ENCODE results near the gene MLYCD.

Gene MLYCD

DNA sequence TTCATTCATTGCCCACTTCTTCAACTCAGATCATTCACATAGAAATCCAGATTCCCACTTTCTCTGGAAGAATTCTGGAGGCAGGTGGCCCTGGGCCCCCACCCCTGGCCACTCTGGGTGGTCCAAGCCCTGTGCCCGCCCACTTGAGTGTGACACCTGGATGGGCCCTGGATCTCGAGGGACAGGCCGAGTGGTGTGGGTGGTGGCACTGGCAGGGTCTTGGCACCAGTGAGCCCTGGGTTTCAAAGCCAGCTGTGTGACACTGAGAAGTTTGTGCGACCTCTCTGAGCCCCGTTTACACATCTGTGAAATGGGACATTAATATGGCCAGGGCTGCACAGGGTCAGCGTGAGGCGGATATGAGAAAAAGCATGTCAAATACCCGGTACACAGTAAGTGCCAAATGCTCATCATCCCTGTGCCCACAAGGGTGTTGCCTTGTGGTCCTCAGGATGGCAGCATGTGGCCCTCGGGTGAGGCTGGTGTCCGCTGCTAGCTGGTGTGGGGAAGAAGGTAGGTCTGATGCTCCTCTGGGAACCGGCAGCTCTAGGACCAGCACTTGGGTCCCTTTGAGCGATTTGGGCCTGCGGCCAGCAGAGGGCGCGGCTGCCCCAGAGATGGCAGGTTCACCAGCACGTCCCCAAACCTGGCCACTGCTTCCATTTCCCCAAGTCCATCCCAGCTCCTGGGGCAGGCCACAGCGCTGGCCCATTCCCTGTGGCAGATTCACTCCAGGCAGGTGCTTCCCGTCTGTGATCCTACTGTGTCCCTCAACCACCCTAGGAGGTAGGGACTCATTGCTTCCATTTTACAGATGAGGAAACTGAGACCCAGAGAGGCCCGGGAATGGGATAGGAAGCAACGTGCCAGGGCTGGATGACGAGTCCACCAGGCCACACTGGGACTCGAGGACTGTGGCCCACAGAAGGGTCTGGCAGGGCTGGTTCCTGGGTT is 57.7 kb downstream of the MLYCD start:
- peak; percentile 44 for DNase-seq (ENCODE audit: low read depth)

DNA sequence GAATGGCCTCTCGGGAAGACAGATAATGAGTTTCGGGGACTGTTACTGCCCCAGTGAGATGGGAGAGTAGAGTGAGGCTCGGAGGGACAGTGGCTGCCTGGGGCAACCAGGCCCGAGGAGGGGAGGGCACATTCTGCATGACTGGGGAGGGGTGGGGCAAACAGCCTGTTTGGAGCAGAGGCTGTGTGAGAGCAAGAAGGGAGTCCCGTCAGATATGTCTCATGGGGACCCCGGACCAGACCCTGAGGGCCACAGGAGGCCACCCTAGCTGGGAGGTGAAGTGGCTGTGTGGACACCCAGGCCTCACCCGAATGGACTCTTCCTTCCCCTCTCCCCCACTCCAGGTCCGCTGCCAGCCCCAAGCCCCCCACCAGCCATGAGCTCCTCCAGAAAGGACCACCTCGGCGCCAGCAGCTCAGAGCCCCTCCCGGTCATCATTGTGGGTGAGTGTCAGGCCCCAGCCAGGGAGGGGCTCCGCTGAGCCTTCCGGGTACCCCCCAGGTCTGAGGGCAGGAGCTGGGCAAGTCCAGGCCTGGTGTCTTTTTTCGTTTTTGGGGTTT is 58.5 kb downstream of the MLYCD start:
- no peak for DNase-seq (ENCODE audit: low read depth)

DNA sequence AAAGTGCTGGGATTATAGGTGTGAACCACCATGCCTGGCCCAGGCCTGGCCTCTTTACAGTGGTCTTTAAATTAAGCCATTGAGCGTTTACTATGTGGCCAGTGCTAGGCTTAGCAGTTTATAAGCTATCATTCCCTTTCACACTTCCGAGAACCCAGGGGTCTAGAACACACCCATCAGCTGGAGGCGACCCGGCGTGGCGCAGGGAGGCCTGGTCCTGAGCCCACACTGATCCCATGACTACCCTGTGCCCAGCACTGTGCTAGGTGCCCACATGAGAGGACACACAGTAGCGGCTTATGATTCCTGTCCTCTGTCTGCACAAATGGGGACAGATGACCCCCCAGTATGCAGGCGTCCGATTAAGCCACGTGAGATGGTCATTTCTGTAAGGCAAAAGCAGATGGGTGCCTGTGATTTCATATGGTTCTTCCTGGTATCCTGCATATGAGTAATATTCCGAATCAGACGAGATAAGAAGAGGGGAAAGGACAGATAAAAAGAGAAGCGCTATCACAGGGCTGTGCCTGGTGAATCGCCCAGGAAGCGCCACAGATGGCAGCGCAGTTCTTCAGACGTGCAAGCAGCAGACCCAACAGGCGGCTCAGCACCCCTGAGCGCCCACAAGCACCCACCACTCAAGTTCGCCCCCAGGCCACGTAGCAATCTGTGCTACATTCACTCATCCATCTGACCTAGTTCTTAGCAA is 59.4 kb downstream of the MLYCD start:
- no peak for DNase-seq (ENCODE audit: low read depth)

DNA sequence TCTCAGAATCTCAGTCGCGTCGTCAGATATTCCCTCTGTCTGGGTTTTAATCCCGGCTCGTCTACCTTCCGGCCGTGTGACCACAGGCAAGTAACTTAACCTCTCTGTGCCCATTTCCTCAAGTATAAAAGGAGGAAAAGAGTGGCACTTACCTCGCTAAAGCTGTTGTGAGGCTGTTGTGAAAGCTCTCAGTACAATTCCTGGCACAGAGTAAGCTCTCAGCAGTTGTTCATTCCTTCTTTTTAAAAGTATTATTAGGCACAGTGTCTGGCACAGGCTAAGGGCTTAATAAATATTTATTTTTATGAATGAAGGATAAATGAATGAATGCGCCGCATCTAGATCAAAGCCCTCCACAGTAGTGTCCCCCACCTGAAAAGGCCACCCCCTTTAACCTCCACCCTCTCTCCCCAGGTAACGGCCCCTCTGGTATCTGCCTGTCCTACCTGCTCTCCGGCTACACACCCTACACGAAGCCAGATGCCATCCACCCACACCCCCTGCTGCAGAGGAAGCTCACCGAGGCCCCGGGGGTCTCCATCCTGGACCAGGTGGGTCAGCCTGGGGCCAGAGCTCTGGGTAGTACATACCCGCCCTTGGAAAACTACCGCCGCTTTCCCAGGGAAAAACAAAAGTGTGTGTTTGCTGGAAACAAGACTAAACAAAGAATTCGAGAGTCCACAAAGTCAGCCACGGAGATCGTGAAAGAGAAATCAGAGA is 60.1 kb downstream of the MLYCD start:
- no peak for DNase-seq (ENCODE audit: low read depth)

DNA sequence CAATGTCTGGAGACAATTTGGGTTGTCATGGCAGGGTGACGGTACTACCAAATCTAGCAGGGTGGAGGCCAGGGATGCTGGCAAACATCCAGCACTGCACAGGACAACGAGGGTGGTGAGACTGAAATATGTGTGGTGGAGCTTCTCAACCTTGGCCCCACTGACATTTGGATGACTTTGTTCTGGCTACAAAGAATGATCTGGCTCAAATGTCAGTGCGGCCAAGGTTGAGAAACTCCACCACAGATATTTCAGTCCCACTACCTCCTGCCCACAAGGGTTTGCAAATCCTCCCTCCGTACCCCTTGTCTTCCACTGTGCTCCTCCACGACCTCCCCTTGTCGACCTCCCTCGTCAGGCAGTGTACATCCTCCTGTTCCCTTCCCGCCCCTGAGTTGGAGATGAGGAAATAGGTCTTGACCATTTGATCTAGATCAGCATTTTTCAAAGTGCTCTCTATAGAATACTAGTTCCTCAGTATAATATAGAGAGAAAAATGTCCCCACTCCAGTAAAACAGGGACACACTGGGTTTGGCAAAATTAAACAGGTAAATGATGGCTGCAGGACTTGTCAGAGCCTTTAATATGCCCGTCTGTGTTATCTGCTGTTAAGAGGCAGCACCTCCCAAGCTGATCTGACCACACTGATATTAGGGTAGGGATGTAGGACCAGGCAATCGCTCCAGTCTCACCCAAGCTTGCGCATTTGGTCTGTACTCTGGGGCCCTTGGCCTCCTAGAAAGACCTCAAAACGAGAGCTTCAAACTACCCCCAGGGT is 60.9 kb downstream of the MLYCD start:
- no peak for DNase-seq (ENCODE audit: low read depth)

DNA sequence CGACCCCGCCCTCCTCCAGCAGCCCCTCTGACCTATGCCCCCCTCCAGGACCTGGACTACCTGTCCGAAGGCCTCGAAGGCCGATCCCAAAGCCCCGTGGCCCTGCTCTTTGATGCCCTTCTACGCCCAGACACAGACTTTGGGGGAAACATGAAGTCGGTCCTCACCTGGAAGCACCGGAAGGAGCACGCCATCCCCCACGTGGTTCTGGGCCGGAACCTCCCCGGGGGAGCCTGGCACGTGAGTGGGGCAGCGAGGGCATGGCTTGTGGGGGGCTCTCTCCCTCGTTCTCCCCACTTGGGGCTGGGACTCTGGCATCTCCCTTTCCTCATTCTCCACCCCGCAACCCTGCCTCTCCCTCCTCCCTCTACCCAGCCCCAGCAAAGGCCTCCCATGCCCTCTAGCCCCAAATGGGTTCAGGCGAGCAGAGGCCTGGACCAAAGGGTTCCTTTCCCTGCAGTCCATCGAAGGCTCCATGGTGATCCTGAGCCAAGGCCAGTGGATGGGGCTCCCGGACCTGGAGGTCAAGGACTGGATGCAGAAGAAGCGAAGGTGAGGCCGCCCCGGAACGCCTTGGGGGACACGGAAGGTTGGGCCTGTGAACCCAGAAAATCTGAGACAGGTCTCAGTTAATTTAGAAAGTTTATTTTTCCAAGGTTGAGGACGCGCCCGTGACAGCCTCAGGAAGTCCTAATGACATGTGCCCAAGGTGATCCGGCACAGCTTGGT is 61.8 kb downstream of the MLYCD start:
- DNase-seq (ENCODE audit: low read depth) = no peak

DNA sequence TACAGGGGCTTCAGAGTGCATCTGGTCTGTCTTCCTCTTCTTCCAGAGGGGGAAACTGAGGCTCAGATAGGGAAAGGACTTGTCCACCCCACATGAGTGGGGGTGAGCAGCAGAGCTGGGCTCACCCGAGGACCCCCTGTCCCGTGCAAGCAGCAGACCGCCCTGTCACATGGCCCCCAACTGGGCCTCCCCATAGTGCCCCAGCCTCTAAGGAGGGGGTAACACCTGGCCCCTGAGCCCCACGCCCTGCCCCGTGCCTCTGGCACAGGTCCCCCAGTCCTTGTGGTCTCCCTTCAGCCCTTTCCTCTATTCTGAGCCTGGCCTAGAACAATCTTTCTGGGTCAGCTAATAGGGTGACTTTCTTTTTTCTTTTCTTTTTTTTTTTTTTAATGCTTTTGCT is 62.7 kb downstream of the MLYCD start:
- no peak for DNase-seq (ENCODE audit: low read depth)

DNA sequence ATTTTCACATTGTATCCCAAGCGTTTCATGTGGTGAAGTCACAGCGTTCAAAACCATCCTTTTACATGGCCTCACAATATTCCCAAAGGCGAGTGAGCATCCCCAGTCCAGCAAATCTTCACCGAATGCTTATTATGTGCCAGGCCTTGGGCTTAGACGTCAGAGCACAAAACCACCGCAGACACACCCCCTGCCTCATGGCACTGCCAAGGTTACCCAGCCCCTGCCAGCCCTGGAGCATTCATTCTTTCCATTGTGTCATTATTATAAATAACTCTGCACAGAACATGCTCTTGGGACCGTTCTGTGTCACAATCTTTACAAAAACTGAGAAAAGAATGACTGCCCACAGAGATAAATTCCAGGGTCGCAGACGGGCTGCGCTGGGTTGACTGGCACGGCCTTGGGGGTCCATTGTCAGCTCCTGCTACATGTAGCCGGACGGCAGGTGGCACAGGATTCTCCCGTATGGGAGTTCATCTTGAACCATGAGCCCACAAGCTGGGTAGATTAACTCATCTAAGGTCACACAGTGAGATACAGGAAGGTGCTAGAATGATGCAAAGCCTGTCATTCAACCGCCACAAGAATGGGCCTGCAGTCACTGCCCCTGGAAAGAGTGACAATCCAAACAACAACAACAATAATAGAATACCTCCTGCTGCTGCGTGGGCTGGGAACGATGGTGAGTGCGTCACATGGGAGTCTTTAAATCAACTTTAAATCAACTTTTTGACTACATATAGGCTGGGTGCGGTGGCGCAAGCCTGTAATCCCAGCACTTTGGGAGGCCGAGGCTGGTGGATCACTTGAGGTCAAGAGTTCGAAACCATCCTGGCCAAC is 64.6 kb downstream of the MLYCD start:
- DNase-seq (ENCODE audit: low read depth) = no peak

DNA sequence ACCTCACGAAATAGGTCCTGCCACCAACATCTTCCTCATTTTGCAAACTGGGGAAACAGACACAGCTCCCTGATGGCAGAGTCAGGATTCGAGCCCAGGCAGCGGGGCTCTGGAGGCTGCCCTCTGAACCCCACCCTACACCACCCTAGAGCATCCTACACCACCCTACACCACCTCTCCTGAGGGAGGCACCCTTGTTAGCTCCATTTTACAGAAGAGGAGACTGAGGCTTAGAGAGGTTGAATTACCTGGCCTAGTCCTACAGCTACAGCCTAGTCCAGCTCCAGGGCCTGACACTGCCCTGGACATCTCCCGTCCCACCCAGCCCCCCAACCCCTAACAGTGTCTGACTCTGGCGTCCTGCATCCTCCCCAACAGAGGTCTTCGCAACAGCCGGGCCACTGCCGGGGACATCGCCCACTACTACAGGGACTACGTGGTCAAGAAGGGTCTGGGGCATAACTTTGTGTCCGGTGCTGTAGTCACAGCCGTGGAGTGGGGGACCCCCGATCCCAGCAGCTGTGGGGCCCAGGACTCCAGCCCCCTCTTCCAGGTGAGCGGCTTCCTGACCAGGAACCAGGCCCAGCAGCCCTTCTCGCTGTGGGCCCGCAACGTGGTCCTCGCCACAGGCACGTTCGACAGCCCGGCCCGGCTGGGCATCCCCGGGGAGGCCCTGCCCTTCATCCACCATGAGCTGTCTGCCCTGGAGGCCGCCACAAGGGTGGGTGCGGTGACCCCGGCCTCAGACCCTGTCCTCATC is 65.9 kb downstream of the MLYCD start:
- no peak for DNase-seq (ENCODE audit: low read depth)

DNA sequence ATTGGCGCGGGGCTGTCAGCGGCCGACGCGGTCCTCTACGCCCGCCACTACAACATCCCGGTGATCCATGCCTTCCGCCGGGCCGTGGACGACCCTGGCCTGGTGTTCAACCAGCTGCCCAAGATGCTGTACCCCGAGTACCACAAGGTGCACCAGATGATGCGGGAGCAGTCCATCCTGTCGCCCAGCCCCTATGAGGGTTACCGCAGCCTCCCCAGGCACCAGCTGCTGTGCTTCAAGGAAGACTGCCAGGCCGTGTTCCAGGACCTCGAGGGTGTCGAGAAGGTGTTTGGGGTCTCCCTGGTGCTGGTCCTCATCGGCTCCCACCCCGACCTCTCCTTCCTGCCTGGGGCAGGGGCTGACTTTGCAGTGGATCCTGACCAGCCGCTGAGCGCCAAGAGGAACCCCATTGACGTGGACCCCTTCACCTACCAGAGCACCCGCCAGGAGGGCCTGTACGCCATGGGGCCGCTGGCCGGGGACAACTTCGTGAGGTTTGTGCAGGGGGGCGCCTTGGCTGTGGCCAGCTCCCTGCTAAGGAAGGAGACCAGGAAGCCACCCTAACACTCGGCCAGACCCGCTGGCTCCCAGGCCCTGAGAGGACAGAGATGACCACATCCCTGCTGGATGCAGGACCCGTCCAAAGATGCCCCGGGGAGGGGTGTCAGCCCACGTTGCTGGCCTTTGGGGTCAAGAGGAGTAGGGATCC is 66.7 kb downstream of the MLYCD start:
- no peak for DNase-seq (ENCODE audit: low read depth)

DNA sequence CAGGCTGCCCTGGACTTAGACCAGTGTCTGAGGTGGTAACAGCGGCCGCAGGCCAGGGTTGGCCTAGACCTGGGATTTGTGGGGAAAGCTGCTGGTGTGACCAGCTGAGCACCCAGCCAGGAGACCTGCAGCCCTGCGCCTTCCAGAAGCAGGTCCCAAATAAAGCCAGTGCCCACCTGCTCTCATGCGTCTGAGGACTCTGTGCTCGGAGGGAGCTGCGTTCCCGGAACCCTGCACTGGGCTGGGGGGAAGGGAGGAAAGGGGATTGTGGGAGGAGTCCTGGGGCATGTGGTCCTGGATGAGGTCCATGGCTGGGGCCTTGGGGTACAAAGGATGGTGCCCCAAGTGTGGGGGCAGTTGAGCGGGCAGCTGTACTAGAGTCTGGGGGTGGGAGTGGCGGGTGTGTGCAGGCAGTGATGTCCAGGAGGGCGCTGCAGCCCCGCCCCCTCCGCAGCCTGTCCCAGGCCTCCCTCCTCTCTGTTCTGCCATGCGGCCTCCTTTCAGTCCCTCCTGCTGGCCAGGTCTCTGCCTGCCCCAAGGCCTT is 67.3 kb downstream of the MLYCD start:
- no peak for DNase-seq (ENCODE audit: low read depth)

DNA sequence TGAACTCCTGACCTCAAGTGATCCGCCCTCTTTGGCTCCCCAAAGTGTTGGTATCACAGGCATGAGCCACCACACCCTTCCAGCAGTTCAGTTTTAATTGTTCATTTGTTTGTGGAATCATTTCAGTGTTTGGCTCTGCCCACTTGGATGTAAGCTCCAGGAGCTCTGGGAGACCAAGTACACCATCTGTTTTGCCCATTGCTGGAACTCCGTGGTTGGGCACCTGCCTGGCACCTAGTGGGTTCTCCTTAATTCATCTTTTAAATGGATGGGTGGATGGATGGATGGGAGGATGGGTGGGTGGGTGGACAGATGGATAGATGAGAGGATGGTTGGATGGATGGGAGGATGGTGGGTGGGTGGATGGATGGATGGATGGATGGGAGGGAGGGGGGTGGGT is 68.2 kb downstream of the MLYCD start:
- no peak for DNase-seq (ENCODE audit: low read depth)

DNA sequence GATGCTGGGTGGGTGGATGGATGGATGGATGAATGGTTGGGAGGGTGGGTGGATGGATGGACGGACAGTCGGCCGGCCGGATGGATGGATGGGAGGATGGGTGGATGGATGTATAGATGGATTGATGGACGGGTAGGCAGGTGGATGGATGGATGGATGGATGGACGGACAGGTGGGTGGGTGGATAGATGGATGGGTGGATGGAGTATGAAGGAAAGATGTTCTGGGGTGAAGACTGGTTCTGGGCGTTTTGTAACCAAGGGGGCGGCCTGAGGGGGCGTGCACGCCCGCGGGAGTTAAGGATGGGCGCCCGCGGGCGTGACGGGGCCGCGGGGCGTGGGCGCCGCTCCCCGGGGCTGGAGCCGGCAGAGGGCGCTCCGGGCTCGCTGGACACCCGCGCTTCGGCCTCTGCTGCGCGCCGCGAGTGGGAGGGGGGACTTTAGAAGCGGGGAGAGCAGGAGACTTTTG is 69.0 kb downstream of the MLYCD start, which contains the start of gene NECAB2:
Gene NECAB2, plus strand, starts transcription at position 407 of the 468 bp plus-strand sequence. CDS start 405 bp downstream, outside the sequence.
- no peak for DNase-seq (ENCODE audit: low read depth)

DNA sequence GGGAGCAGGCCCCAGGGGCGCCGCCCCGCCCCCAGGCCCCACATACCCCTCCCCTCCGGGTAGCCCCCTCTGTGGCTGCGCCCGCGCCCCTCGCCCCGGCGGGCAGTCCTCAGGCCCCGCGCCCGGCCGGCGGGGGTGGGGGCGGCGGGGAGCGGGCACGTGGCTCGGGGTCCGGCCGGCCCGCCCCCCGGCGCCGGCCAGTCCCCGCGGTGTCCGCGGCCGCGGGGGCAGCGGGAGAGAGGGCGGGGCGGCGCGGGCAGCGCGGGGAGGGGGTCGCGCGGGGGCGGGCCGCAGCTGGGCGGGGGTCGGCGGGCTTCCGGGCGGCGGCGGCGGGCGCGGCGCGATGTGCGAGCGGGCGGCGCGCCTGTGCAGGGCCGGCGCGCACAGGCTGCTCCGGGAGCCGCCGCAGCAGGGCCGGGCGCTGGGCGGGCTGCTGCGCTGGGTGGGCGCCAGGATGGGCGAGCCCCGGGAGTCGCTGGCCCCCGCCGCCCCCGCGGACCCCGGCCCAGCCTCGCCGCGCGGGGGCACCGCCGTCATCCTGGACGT is 69.5 kb downstream of the MLYCD start:
- no peak for DNase-seq (ENCODE audit: low read depth)

DNA sequence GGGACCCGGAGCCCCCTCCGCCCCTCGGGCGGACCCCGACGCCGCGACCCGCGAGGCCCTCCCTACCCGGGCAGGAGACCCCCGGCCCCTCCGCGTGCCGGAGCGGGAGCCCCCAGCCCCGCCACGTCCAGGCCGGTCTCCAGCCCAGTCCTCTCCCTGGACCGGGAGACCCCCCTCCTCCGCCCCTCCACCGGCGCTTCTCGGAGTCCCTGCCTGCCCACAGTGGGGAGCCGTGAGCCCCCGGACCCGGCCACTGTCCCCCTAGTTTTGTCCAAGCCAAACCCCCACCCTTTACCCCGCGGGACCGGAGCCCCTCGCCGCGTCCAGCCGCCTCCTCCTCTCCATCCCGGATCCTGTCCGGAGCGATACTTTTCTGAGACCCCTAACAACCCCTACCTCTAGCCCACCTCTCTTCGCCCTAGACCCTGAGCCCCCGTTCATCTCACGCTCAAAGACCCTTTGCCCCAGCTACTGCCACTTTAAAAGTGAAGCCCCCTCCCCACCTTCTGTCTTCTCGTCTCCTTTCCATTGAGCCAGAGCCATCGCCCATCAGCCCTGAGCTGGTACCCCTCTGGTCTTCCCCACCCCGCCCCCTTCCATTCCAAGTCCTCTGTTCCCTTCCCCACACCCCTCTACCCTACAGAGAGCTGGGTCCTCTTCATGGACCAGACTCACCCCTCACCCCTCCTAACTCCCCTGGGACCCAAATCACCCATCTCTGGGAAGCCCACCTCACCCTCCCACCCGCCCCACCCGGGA is 70.2 kb downstream of the MLYCD start:
- DNase-seq (ENCODE audit: low read depth) = no peak

DNA sequence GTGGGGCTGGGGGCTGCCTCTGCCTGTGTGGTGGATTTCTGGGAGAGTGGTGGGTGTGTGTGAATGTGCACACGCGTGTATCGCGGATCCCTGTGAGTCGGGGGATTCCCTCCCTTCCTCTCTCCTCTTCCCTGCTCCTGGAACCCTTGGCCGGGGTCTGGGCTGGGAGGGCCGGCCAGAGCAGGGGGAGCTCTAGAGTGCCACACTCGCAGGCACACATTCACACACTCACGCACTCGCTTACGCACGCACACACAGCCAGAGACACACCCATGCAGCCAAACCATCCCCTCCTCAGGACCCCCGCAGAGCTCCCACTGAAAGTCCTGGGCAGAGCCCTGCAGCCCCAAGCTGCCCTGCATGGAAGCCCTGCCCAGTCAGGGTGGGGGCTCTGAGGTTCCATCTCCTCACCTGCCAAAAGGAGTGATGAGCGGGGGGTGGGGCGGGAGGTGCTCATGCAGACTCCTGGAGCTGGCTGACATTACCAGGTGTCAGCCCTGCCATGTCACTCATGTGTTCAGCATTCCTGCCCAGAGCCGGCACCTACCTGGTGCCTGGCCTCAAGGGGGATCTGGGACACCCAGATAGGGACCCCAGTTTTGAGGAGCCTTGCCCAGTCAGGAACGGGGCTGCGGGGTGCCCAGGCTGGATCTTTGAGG is 71.0 kb downstream of the MLYCD start:
- no peak for DNase-seq (ENCODE audit: low read depth)
